Fibroblast of lung (primary cell): ENCODE results near the gene C11orf97. TPM values are rescaled to one million over a fixed set of nuclear protein-coding genes. Genes with fewer than 3 reads are reported as not detected.

ENCODE experiments used
- DNase-seq, 2 donors: peaks; one replicate each; pipeline versions ENCODE4 v3.0.0 to v3.0.0-alpha.2; 2010; ENCODE audit warnings: low read depth in 2 of 2
- H2AFZ ChIP-seq: 2 replicates; pipeline ENCODE4 v1.5.1; 2012; ENCODE audit warnings: low read length, control low read depth, inconsistent platforms
- H3K27ac ChIP-seq: 2 replicates; pipeline ENCODE4 v1.5.1; 2011; ENCODE audit warnings: low read length, control low read depth; ENCODE audit not compliant: insufficient read depth
- H3K27me3 ChIP-seq: 2 replicates; pipeline ENCODE4 v1.5.1; 2011; ENCODE audit warnings: mild to moderate bottlenecking, low read length; ENCODE audit not compliant: control insufficient read depth, insufficient read depth
- H3K36me3 ChIP-seq: 2 replicates; pipeline ENCODE4 v1.5.1; 2011; ENCODE audit warnings: low read length; ENCODE audit not compliant: control insufficient read depth, insufficient read depth
- H3K4me1 ChIP-seq: 2 replicates; pipeline ENCODE4 v1.5.1; 2011; ENCODE audit warnings: low read length; ENCODE audit not compliant: control insufficient read depth, insufficient read depth; ENCODE audit errors: extremely low read depth
- H3K4me2 ChIP-seq: 2 replicates; pipeline ENCODE4 v1.5.1; 2011; ENCODE audit warnings: low read length, control low read depth; ENCODE audit not compliant: insufficient read depth; ENCODE audit errors: extremely low read depth
- H3K4me3 ChIP-seq, 4 experiments: fragments of 200-600 bp in 1 of 4; sonication (generic) in 1 of 4; replicated peaks in 1 of 4; 2 replicates each; pipeline ENCODE4 v1.5.1; 2011 to 2016; ENCODE audit warnings: low read length in 4 of 4, low read depth in 3 of 4, mild to moderate bottlenecking in 3 of 4, control low read depth in 2 of 4, inconsistent platforms in 1 of 4, mixed read lengths in 1 of 4; ENCODE audit not compliant: insufficient read depth in 1 of 4; ENCODE audit errors: control extremely low read depth in 1 of 4
- H3K79me2 ChIP-seq: 2 replicates; pipeline ENCODE4 v1.5.1; 2012; ENCODE audit warnings: mild to moderate bottlenecking, low read length, inconsistent platforms; ENCODE audit not compliant: control insufficient read depth, insufficient read depth
- H3K9ac ChIP-seq: 2 replicates; pipeline ENCODE4 v1.5.1; 2011; ENCODE audit warnings: mild to moderate bottlenecking, low read length, control low read depth; ENCODE audit not compliant: insufficient read depth
- H3K9me3 ChIP-seq: 2 replicates; pipeline ENCODE4 v1.5.1; 2012; ENCODE audit warnings: low read depth, low read length; ENCODE audit not compliant: control insufficient read depth, insufficient read depth
- H4K20me1 ChIP-seq: 2 replicates; pipeline ENCODE4 v1.5.1; 2011; ENCODE audit warnings: low read length; ENCODE audit not compliant: control insufficient read depth, insufficient read depth; ENCODE audit errors: extremely low read depth
- EZH2 ChIP-seq: IDR thresholded peaks from 2 replicates; pipeline ENCODE4 v1.5.1; 2012; ENCODE audit warnings: low read length, control low read depth, mild to moderate bottlenecking; ENCODE audit errors: missing control alignments
- polyA plus RNA-seq, 2 donors: library from polyadenylated mRNA; depleted of rRNA in 1 of 2; stranded (reverse) in 1 of 2; unstranded in 1 of 2; fragments of >200 nt; gene quantifications; 2 replicates each; pipeline ENCODE4 v1.2.1, GENCODE V29; 2011 to 2012; ENCODE audit warnings: missing spikeins in 1 of 2
- total RNA-seq: library from RNA; depleted of rRNA; stranded (reverse); fragments of >200 nt; gene quantifications from 2 replicates; pipeline ENCODE4 v1.2.1, GENCODE V29; 2014
- TF ChIP-seq, protein P1 (sequence below), 2 donors: IDR thresholded peaks in 1 of 2; conservative IDR thresholded peaks in 1 of 2; 1 replicate in 1 of 2; 2 replicates in 1 of 2; pipeline ENCODE4 v1.5.1; 2011 to 2012; ENCODE audit warnings: low read length in 2 of 2, control low read depth in 1 of 2, inconsistent platforms in 1 of 2, low read depth in 1 of 2, mild to moderate bottlenecking in 1 of 2

Gene C11orf97
- total and polyA plus RNA-seq, 2 donors (not counting 1 experiment from before 2014, with no cell fraction given): not detected

DNA sequence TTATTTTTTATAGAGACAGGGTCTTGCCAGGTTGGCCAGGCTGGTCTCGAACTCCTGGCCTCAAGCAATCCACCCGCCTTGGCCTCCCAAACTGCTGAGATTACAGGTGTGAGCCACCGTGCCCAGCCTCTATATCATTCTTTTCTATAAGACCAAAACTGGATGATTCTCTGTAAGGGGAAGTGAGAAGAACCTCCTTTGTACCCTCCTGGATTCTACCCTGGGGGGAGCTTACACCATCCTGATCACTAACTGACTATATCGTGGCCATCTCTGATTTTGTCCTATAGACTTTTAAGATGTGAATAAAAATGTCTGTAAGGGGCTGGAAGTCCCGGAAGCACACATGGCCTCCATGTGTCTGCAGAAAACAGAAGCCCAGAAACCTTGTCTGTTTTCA is 64.0 kb downstream of the C11orf97 start:
- Histone ChIP-seq H3K9me3 (no peaks in the 10 kb centered on the region), H3K36me3 (no peaks in the 10 kb centered on the region), H3K4me2 (no peak overlapping the region), H4K20me1 (no peaks in the 10 kb centered on the region), H3K27ac (no peak overlapping the region), H3K79me2 (no peaks in the 10 kb centered on the region), H3K4me1 (no peaks in the 10 kb centered on the region), H3K4me3 (no peak overlapping the region), H2AFZ (no peak overlapping the region), H3K9ac (no peak overlapping the region), H3K27me3 (no peaks in the 10 kb centered on the region)
- no peak for DNase-seq
- TF ChIP-seq, protein P1, sequence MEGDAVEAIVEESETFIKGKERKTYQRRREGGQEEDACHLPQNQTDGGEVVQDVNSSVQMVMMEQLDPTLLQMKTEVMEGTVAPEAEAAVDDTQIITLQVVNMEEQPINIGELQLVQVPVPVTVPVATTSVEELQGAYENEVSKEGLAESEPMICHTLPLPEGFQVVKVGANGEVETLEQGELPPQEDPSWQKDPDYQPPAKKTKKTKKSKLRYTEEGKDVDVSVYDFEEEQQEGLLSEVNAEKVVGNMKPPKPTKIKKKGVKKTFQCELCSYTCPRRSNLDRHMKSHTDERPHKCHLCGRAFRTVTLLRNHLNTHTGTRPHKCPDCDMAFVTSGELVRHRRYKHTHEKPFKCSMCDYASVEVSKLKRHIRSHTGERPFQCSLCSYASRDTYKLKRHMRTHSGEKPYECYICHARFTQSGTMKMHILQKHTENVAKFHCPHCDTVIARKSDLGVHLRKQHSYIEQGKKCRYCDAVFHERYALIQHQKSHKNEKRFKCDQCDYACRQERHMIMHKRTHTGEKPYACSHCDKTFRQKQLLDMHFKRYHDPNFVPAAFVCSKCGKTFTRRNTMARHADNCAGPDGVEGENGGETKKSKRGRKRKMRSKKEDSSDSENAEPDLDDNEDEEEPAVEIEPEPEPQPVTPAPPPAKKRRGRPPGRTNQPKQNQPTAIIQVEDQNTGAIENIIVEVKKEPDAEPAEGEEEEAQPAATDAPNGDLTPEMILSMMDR (conservative IDR thresholded peaks at IDR 0.05 in 1 of 2, IDR thresholded peaks at IDR 0.05 in 1 of 2; ENCODE audit: low read depth in 1 of 2, low read length in 2 of 2): no peak
- TF ChIP-seq EZH2: no peak

DNA sequence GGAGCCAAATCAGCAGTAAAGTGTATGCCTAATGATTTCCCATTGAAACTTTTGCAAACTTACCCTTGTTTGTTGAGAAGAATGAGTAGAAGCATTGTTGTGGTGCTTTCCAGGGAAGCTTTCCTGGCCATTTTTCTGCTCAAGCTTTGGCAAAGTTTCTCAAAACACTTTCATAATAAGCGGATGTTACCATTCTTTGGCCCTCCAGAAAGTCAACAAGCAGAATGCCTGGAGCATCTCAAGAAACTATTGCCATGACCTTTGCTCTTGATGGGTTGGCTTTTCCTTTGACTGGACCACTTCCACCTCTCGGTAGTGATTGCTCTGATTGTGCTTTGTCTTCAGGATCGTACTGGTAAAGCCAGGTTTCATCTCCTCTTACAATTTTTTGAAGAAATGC is 65.6 kb downstream of the C11orf97 start:
- Histone ChIP-seq H3K4me3 (no peak overlapping the region), H3K4me2 (no peak overlapping the region), H3K27ac (no peak overlapping the region), H3K79me2 (no peaks in the 10 kb centered on the region), H3K9me3 (no peaks in the 10 kb centered on the region), H3K9ac (no peak overlapping the region), H2AFZ (no peak overlapping the region), H3K36me3 (no peaks in the 10 kb centered on the region), H3K27me3 (no peaks in the 10 kb centered on the region), H3K4me1 (no peaks in the 10 kb centered on the region), H4K20me1 (no peaks in the 10 kb centered on the region)
- DNase-seq: no peak
- TF ChIP-seq EZH2: no peak
- TF ChIP-seq, protein P1 (conservative IDR thresholded peaks at IDR 0.05 in 1 of 2, IDR thresholded peaks at IDR 0.05 in 1 of 2; ENCODE audit: low read depth in 1 of 2, low read length in 2 of 2): no peak

Other genes with a start within 250 kb of the C11orf97 start
- not detected in 2 replicates for gene IZUMO1R, start 207.9 kb upstream of the C11orf97 start, total RNA-seq
- not detected in 2 replicates for gene IZUMO1R, start 207.9 kb upstream of the C11orf97 start, polyA plus RNA-seq
- gene GPR83, start 111.0 kb upstream of the C11orf97 start, total RNA-seq: not detected in 2 replicates
- 0.03 and 0.05 TPM in 2 replicates for gene GPR83, start 111.0 kb upstream of the C11orf97 start, polyA plus RNA-seq
- gene MRE11, start 18.6 kb upstream of the C11orf97 start, total RNA-seq: 6.4 and 6.9 TPM in 2 replicates
- 7.4 and 8.4 TPM in 2 replicates for gene MRE11, start 18.6 kb upstream of the C11orf97 start, polyA plus RNA-seq
- gene ANKRD49, start 18.5 kb upstream of the C11orf97 start, total RNA-seq: 14.9 and 17.2 TPM in 2 replicates
- gene ANKRD49, start 18.5 kb upstream of the C11orf97 start, polyA plus RNA-seq: 9.2 and 12.9 TPM in 2 replicates
- 5.1 and 5.4 TPM in 2 replicates for gene FUT4, start 31.5 kb downstream of the C11orf97 start, total RNA-seq
- gene FUT4, start 31.5 kb downstream of the C11orf97 start, polyA plus RNA-seq: 2.7 and 2.8 TPM in 2 replicates
- 3.3 and 3.6 TPM in 2 replicates for gene PIWIL4, start 54.9 kb downstream of the C11orf97 start, total RNA-seq
- gene PIWIL4, start 54.9 kb downstream of the C11orf97 start, polyA plus RNA-seq: 0.76 and 1.2 TPM in 2 replicates